Tibial nerve (tissue), 4 donors: Measurements from ENCODE around the gene AUNIP.

Source experiments
- CTCF ChIP-seq, 5 experiments: fragments of 200-600 bp in 3 of 5; fragments of 450-650 bp in 2 of 5; sonication (generic) in 3 of 5; IDR thresholded peaks; one replicate each; pipeline ENCODE4 v1.5.1; 2016 to 2019; ENCODE audit warnings: antibody characterized with exemption in 5 of 5, mild to moderate bottlenecking in 3 of 5, moderate library complexity in 2 of 5
- EP300 ChIP-seq, 2 donors: sonication (generic); formaldehyde crosslinking; IDR thresholded peaks; one replicate each; pipeline ENCODE4 v1.6.1; 2017; ENCODE audit warnings: antibody characterized with exemption in 2 of 2, mild to moderate bottlenecking in 1 of 2
- POLR2A ChIP-seq, 2 donors: fragments of 450-650 bp; IDR thresholded peaks; one replicate each; pipeline ENCODE4 v1.6.1; 2017; ENCODE audit warnings: antibody characterized with exemption in 2 of 2, mild to moderate bottlenecking in 2 of 2, moderate library complexity in 2 of 2

GRCh38 chr1:25893116-25893515 lies 33.9 kb upstream of the AUNIP start:
- TF ChIP-seq CTCF (IDR thresholded peaks at IDR 0.05) (no peak), EP300 (IDR thresholded peaks at IDR 0.05) (no peak), POLR2A (IDR thresholded peaks at IDR 0.05) (no peak)
